GM12875 (cell line): ENCODE results near the gene OR10A6.

Experiments used
- H3K4me3 ChIP-seq: one replicate; pipeline ENCODE4 v1.5.1; 2011; ENCODE audit warnings: low read depth, low read length, control low read depth
- CTCF ChIP-seq: IDR thresholded peaks from 2 replicates; pipeline ENCODE4 v1.5.1; 2011; ENCODE audit warnings: low read depth, mild to moderate bottlenecking, control low read depth, inconsistent platforms, low read length, moderate library complexity, borderline replicate concordance; ENCODE audit not compliant: insufficient read depth

The OR10A6 gene

GRCh38 chr11:7905549-7905948 lies 25.5 kb downstream of the OR10A6 start:
- no peak overlapping the region for H3K4me3 ChIP-seq
- no peak for TF ChIP-seq CTCF

- TF ChIP-seq CTCF, result no peak
- no peak overlapping the region for H3K4me3 ChIP-seq
Observed at GRCh38 chr11:7904917-7905316, 26.2 kb downstream of the OR10A6 start.

- TF ChIP-seq CTCF, result no peak
- no peak overlapping the region for H3K4me3 ChIP-seq
Observed at GRCh38 chr11:7903940-7904339, 27.1 kb downstream of the OR10A6 start.

GRCh38 chr11:7901319-7901854 lies 29.7 kb downstream of the OR10A6 start:
- no peak overlapping the region for H3K4me3 ChIP-seq
- TF ChIP-seq CTCF, result no peak

GRCh38 chr11:7900686-7901085 lies 30.4 kb downstream of the OR10A6 start:
- no peak overlapping the region for H3K4me3 ChIP-seq
- no peak for TF ChIP-seq CTCF

GRCh38 chr11:7899418-7899817 lies 31.6 kb downstream of the OR10A6 start:
- H3K4me3 ChIP-seq, result no peak overlapping the region
- TF ChIP-seq CTCF, result no peak

- H3K4me3 ChIP-seq, result no peak overlapping the region
- no peak for TF ChIP-seq CTCF
Observed at GRCh38 chr11:7898666-7899283, 32.3 kb downstream of the OR10A6 start.
